Motor neuron (in vitro differentiated cells): ENCODE results near the gene SUFU. TPM values are rescaled to one million over a fixed set of nuclear protein-coding genes. Genes with fewer than 3 reads are reported as not detected.
A peak's percentile ranks its signal among the peaks of the same experiment; 100 is the strongest.

ENCODE experiments used
- ATAC-seq, 8 experiments: fragments of 200-7000 bp; cut with Tn5 transposase; replicated peaks in 6 of 8; 2 replicates each; pipeline ENCODE4 v1.8.0; 2021; ENCODE audit warnings: mild to moderate bottlenecking in 8 of 8, moderate library complexity in 8 of 8
- H3K27ac ChIP-seq, 2 donors: fragments of 250-450 bp; sonication (Bioruptor Pico); 2 replicates each; pipeline ENCODE4 v1.9.0; 2021; ENCODE audit warnings: antibody characterized with exemption in 2 of 2, mild to moderate bottlenecking in 2 of 2, moderate library complexity in 1 of 2
- H3K4me1 ChIP-seq, 2 donors: fragments of 250-450 bp; sonication (Bioruptor Pico); replicated peaks in 1 of 2; 2 replicates each; pipeline ENCODE4 v1.6.1; 2021; ENCODE audit warnings: antibody characterized with exemption in 2 of 2, mild to moderate bottlenecking in 2 of 2, moderate library complexity in 1 of 2
- H3K4me3 ChIP-seq, 5 donors: fragments of 250-450 bp; sonication (Bioruptor Pico); 2 replicates each; pipeline ENCODE4 v1.9.0; 2021; ENCODE audit warnings: antibody characterized with exemption in 5 of 5, mild to moderate bottlenecking in 5 of 5, moderate library complexity in 4 of 5
- WGBS, 10 experiments: fragments of 450-650 bp; shearing (Covaris generic); methylation state at CpG; one replicate each; pipeline ENCODE4 v1.0.0; 2022; 5-methylcytosine and 5-hydroxymethylcytosine counted together
- in situ Hi-C, 9 experiments: fragments of 400-800 bp; cut with MboI; loops; one replicate each; pipeline ENCODE4 v1.15.0; 2021; ENCODE audit warnings: low sequenced_read_pairs in 9 of 9, low pct_unique_long_range_greater_than_20kb in 2 of 9; ENCODE audit not compliant: unreplicated experiment in 9 of 9
- total RNA-seq, 8 experiments: library from RNA; unstranded; fragments of 300-600 nt; gene quantifications; 2 replicates each; pipeline versions ENCODE4 v1.2.3 to v1.2.4, GENCODE V29; 2022

The SUFU gene
- total RNA-seq, 8 experiments from 2014 or later: 2.9 to 9.7 (median 4.8) TPM

GRCh38 chr10:102467971-102468438 is 35.8 kb upstream of the SUFU start:
- peaks cover 4% of the 10 kb centered on the region in 2 donors for H3K4me1 ChIP-seq
- no peak overlapping the region for H3K27ac ChIP-seq
- in situ Hi-C loops: no loop called here
- no peak overlapping the region for H3K4me3 ChIP-seq
- ATAC-seq: no peak
- 52 to 93% (median 80%) methylated on average over 2 to 5 of the region's 6 CpGs; no CpG with 5 or more reads in 5 of the 10 experiments for WGBS, 10 experiments

DNA sequence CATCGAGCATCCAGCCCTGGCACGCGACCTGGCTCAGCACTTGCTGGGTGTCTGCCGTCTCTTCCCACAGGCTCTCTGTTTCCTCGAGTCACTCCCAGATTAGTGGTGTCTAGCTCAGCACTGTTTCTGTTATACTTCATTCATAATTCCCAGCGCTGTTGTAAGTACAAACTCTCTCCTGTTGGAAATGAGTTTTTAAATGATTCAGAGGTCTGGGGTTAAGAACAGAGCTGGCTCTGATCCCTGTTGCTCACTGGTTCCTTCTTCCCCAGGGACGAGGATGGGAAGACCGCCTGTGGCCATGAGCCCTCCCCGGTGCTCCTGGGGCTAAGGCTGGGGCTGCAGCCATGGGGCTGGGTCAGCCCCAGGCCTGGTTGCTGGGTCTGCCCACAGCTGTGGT is 35.1 kb upstream of the SUFU start:
- Histone ChIP-seq H3K4me3 (no peak overlapping the region), H3K27ac (no peak overlapping the region), H3K4me1 (peaks cover 0 to under 1% of the 10 kb centered on the region in 2 donors)
- 0 to 100% (median 90%) methylated on average over 1 to 5 of the region's 9 CpGs; no CpG with 5 or more reads in 5 of the 10 experiments for WGBS, 10 experiments
- in situ Hi-C loops: no loop called here
- ATAC-seq: no peak

GRCh38 chr10:102470579-102471546 is 32.9 kb upstream of the SUFU start:
- in situ Hi-C loops: no loop called here
- Histone ChIP-seq H3K27ac (no peak overlapping the region), H3K4me3 (no peak overlapping the region), H3K4me1 (no peaks in the 10 kb centered on the region)
- WGBS, 10 experiments: 84 to 100% (median 97%) methylated on average over 1 to 16 of the region's 36 CpGs; no CpG with 5 or more reads in 6 of the 10 experiments
- peak in 2 of 8 experiments; percentile 7 to 12 for ATAC-seq

DNA sequence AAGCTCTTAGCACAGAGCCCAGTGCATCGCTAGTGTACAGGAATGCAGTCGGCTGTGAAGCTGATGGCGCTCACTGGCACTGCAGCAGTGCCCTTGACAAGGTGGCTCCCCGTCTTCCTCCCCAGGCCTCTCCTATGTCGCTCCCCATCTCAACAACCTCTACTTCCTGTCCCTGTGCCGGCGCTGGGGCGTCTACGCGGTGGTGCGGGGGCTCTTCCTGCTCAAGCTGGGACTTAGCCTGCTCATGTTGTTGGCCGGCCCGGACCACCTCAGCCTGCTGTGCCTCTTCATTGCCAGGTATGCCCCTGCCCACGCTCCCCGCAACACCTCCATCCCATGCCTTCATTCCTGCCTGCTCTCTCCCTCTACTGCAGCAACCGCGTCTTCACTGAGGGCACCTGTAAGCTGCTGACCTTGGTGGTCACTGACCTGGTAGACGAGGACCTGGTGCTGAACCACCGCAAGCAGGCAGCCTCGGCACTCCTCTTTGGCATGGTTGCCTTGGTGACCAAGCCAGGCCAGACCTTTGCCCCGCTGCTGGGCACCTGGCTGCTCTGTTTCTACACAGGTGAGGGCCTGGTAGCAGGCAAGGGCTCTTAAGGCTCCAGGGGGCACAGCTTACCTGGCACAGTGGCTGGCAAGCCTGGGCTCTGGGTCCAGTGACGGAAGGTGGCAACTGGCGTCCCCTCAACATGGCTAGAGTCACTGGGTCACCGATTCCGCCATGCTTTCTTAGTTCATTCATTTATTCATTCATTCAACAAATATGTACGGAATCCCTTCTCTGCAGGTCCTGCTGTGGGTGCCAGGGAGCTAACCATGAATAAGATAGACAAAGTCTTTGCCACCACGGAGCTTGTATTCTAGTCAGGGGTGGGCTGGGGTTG is 30.1 kb upstream of the SUFU start:
- WGBS, 10 experiments: 80 to 100% (median 92%) methylated on average over 1 to 12 of the region's 27 CpGs; no CpG with 5 or more reads in 3 of the 10 experiments
- ATAC-seq: peak in 3 of 8 experiments; percentile 9 to 11 (median 10)
- in situ Hi-C loops: no loop called here
- H3K4me3 ChIP-seq: no peak overlapping the region
- H3K27ac ChIP-seq: no peak overlapping the region
- H3K4me1 ChIP-seq: no peaks in the 10 kb centered on the region

GRCh38 chr10:102475451-102476040 is 28.2 kb upstream of the SUFU start:
- ATAC-seq: no peak
- Histone ChIP-seq H3K4me3 (no peak overlapping the region), H3K4me1 (no peaks in the 10 kb centered on the region), H3K27ac (no peak overlapping the region)
- 60 to 100% (median 96%) methylated on average over 1 to 5 of the region's 9 CpGs; no CpG with 5 or more reads in 4 of the 10 experiments for WGBS, 10 experiments
- in situ Hi-C loops: no loop called here

DNA sequence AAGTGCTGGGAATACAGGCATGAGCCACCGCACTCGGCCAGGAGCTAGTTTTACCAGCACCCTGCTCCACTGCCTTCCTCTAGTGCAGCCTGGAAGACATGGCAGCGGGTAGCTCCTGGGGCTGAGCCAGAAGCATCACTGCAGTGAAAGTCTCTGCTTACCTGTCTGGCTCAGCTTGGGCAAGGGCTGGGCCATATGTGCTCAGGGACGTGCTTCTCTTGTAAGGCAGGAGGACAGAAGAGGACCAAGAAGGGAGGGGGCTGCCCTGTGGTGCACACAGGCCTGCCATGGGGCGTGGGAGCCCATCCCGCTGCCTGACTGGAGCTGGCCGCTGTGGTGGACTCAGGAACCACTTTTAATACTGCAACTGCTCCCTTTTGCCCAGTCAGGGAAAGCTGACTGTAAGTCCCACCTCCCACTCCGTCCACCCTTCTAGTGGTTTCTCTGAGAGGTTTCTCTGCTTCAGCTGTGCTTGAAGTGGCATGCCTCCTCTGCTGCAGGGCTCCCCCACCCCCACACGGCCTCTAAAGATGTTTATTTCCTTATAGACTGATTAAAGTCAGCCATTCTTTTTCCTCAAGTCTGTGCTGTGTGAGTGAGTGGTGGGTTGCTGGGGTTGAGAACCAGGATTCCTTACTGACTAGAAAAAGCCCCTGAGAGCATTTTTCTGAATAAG is 27.2 kb upstream of the SUFU start:
- Histone ChIP-seq H3K4me1 (no peaks in the 10 kb centered on the region), H3K4me3 (no peak overlapping the region), H3K27ac (no peak overlapping the region)
- in situ Hi-C loops: no loop called here
- ATAC-seq: no peak
- 40 to 100% (median 86%) methylated on average over 1 to 4 of the region's 9 CpGs; no CpG with 5 or more reads in 4 of the 10 experiments for whole genome bisulfite sequencing, 10 experiments

DNA sequence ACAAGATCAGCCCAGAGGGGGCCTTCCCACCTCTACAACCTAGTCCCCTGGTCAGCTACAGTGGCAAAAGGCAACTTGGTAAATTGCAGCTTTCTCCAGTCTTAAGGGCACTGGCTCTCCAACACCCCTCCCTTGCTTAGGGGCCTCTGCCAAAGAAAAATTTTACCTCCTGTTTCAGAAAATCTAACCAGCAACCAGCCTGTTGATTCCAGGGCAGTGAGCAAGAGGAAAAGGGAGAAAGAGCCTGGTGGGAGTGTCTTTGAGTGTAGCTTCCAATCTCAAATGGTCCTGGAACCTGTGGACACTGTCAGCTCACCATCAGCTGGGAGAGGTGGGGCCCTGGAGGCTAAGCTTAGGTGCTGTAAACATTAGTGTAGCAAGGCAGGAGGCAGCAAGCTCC is 24.1 kb upstream of the SUFU start:
- ATAC-seq: no peak
- in situ Hi-C loops: no loop called here
- no peak overlapping the region for H3K27ac ChIP-seq

GRCh38 chr10:102480396-102480795 is 23.4 kb upstream of the SUFU start:
- H3K4me3 ChIP-seq: no peak overlapping the region
- in situ Hi-C loops: no loop called here
- no peak overlapping the region for H3K27ac ChIP-seq
- no peak for ATAC-seq
- 100% methylated on average over 1 to 2 of the region's 9 CpGs; no CpG with 5 or more reads in 8 of the 10 experiments for WGBS, 10 experiments
- H3K4me1 ChIP-seq: no peaks in the 10 kb centered on the region

More for the DNA sequence above, 24.1 kb upstream of the SUFU start:
- Histone ChIP-seq H3K4me3 (no peak overlapping the region), H3K4me1 (no peaks in the 10 kb centered on the region)

- in situ Hi-C loops: no loop called here
- Histone ChIP-seq H3K4me3 (no peak overlapping the region), H3K27ac (no peak overlapping the region), H3K4me1 (no peaks in the 10 kb centered on the region)
- whole genome bisulfite sequencing, 10 experiments: 96% methylated on average over 11 of the region's 13 CpGs; no CpG with 5 or more reads in 9 of the 10 experiments
- ATAC-seq: no peak
Measured at GRCh38 chr10:102484021-102484420, 19.8 kb upstream of the SUFU start.

DNA sequence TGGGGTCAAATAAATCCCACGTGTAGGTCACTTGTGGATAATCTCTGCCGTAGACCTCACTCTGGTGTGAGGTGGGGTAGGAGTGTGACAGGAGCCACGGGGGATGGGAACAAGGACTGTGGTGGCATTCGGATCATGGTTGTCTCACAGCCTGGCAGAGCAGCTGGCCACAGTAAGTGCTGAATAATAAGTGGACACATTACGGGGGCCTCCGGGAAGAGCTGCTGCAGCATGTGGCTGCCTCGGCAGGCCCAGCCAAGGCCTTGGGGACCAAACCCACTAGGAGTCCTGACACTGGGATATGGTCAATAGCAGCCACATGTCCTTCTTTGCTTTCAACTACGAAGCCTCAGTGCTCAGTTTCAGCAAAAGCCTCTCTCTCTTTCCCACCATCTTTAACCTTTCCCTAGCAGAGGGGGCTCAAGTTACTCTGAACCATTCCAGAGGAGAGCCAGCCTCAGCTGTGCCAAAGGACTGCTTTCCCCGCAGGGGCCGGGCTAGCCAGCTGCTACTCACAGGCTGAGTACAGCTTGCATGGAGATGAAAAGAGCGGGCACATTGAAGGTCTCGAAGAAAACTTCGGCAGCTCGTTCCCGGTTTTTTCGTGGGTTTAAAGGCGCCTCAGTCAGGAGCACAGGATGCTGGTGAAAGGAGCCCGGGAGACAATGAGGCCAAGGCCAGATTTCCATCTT is 18.5 kb upstream of the SUFU start:
- ATAC-seq: no peak
- Histone ChIP-seq H3K4me1 (no peaks in the 10 kb centered on the region), H3K4me3 (no peak overlapping the region), H3K27ac (no peak overlapping the region)
- in situ Hi-C loops: no loop called here
- 89 to 100% (median 93%) methylated on average over 1 to 9 of the region's 18 CpGs; no CpG with 5 or more reads in 2 of the 10 experiments for WGBS, 10 experiments

DNA sequence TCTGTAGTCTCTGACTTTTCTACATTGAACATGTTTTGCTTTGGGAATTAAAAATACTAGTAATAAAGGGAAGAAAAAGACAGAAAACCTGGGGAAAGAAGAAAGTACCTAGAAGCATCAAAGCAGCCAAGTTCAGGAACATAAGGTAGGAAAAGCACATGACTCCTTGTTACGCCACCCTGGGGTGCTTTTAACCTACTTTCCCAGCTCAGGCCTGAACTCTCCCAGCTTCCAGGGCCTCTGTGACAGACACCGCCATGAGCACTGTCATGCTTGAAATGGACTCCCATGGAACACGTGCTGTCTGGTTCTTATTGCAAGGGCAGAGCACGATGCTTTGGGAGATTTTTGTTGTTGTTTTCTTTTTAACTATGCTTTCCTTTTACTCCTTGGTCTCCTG is 12.6 kb upstream of the SUFU start:
- H3K4me3 ChIP-seq: no peak overlapping the region
- no peak overlapping the region for H3K27ac ChIP-seq
- ATAC-seq: no peak
- 64 to 97% (median 85%) methylated on average over 1 to 4 of the region's 4 CpGs; no CpG with 5 or more reads in 4 of the 10 experiments for WGBS, 10 experiments
- H3K4me1 ChIP-seq: no peaks in the 10 kb centered on the region
- in situ Hi-C loops: no loop called here
